Activated T-cell treated with anti-CD3 and anti-CD28 coated beads for 1 hour (primary cell): ENCODE results near the gene TNS3.

Source experiments
- DNase-seq: peaks from one replicate; pipeline ENCODE4 v3.0.0-alpha.2; 2020; ENCODE audit warnings: low read depth

Gene TNS3

DNA sequence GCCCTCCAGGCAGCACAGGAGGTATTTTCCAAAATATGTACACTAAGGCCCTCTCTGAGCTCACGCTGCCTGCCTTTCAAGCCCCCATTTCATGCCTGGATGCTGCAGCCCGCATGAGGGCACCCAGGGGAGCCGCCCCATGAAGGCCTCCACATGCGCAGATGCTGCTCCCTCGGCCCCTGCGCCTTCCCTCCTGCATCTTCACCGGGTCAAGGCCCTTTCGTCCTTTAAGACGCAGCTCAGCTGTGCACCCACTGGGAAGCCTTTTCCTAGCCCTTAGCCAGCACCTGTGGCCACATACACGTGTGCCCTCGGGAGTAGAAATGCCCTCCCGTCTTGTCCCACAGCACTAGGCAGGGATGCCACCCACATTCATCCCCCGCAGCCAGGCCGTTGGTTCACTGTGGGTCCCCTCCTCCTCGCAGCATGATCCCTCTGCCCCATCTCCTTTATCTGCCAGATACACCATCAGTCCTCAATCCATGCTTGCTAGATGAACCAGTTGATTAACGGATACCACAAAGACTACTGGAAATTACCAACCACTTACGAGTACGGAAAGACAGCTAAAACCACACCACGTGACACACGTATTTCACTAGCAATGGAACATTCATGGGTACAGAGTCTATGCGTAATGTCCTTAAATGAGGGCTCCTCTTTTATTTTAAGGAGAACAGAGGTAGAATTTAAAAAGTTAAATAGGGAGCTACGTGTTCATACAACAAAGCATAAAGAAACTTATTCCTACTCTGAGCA lies 278.0 kb downstream of the TNS3 start:
- no peak for DNase-seq

DNA sequence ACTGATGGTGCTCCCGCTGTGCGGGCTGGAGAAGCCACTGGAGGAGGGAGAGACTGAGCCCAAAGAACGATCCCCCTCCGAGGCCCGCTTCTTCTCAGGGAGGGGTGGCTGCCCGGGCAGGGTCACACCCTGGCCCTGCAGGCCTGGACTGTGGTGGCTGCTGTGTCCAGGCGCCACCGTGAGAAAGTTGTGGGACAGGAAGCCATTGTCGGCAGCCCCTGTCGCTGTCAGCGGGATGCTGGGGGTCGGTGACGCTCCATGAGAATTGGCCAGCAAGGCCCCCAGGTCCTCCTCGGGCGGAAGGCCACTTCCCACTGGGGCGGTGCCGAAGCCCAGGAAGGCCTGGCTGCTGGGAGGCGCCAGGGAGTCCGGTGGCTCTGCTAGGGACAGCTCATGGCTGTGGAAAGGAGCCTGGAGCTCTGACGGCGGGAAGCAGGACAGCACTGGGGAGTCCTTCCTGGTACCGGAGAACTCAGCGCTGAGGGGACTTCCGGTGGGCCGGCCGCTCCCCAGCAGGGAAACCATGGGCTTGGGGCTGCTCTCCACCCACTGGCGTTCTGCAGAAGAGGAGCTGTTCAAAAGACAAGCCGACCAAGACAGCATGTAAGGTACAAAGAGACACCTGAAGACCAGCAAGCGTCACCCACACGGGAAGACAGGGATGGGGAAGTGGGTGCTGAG lies 278.8 kb downstream of the TNS3 start:
- DNase-seq, result no peak

DNA sequence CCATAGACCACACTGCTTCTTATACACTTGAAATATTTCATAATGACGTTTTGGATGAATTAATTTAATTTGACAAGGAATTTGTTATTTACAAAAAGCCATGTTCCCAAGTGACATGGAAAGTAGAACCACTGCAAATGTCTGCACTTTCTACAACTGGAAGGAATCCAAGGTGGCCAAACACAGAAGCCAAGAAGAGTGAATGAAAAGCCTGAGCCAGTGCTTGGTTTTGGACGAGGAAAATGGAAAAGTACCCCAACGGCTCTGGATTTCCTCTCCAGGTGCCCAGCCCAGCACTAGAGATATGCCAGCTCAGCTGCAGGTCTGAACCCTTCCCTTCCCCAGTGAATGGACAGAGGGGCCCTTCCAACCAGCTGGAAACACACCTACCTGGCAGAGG lies 279.4 kb downstream of the TNS3 start:
- no peak for DNase-seq

DNA sequence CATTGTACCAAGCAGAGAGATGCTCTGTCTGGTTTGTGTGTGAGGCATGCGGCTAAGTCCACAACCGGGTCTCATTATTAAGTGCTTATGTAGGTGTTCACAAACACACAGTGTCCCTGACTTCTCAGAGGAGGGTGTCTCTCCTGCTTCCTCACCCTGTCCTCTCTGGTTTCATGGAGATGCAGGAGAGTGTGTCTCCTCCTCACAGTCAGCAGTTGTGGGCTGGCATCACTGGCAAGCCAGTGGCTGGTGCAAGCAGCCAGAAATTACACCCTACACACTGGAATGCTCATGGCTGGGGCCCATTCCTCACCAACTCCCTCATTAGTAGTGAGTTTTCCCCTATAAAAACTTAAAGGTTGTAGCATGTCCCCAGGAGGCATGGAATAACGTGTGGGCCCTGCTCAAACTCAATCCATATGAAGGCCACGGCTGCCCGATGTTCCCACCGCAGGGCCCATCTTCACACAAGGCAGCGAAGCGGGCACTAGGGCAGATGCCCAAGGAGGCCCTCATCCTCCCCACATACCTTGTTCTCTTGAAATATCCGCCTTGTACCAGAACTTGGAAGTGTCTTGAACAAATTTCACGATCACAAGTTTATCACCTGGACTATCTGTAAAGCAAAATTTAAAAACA lies 280.1 kb downstream of the TNS3 start:
- DNase-seq, result no peak

DNA sequence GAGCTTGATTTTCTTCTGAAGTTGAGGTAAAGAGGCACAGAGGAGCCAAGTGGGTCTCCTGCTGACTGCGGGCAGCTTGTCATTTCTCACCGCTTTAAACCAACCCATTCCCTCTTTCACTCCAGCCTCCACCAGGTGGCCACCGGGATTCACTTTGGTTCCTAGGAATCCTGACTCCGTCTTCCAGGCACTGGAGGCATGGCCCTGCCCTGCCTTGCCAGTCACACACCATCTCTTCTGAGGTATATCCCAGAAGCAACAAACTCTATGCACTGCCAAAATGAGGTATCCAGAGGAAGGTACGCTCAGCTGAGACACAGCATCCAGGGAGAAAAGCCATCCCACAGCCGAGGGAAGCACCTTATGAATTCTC lies 280.8 kb downstream of the TNS3 start:
- DNase-seq, result no peak

DNA sequence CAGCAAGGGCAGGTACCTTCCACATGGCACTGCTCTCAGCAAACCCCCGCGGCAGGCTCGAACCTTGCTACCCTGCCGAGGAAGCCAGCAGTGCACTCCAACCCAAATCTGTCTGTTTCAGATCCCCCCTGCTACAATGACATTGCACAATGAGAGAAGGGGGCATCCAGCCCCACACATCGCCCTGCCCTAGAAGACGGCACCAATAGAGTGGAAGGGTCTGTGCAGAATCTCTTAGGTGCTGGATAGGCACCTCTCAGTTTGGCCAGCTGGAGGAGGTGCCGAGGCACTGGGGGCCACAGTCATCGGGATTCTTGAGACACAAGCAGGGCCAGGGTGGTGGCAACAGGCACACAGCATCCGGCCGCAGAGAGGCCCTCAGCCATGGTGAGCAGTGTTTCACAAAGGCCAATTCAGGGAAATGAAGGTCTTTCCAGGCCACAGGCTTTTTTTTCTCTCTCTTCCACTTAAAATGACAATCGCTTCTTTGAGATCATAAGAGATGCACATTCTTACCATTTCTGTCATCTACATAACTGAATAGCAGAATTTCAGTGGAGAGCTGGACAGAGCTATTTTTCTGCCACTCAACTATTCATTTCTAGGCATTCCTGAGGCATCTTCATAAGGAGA lies 281.3 kb downstream of the TNS3 start:
- no peak for DNase-seq

DNA sequence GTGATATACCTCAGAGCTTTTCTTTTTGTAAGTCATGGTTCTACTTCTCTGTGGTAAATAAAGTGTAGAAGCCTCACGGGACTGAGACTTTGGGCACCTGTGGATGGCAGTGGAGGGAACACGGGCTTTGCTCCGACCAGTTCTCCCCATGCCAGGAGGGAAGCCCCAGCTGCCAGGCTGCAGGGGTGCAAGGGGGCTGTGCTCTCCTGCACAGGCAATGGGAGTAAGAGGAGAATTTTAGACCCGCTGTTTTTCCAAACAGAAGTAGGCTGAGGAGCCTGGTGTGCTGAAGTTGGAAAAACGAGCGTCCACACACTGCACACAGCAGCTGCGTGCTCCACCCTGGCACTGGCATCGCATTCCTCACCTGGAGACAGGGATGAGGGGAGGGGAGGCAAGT lies 282.4 kb downstream of the TNS3 start:
- no peak for DNase-seq

DNA sequence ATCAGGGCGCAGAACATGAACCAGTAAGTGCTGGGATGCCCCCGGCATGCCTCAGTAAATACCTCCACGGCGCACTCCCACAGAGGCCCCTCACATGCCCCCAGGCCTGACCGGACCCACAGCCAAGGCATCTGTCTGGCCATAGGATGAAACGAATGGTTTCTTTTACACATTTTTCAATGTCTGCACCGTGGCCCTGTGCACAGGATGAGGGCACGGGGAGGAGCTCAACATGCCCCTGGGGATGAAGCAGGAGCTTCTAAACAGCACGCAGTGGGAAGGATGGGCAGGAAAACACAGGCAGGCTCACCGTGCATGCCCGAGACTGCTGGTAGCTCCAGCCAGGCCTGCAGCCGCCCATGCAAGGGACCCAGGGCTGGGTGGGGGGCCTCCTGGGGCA lies 283.3 kb downstream of the TNS3 start:
- no peak for DNase-seq

DNA sequence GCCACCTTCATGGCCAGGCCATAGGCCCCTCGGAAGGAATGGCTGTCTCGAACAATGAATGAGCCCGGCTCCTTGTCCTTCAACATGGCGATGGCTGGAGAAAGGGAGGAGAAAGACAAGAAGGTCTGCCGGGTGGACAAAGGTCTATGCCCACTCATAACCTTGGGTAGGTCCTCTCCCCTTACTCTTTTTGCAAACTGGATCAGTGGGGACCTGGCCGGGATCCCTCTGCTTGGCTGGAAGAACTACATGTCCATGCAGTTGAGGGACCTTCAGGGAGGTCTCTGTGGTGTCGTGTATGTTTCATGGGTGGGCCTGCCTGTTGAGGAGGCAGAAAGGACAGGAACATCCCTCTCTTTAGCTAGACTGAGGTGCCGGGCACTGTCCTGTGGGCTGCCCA lies 284.8 kb downstream of the TNS3 start:
- DNase-seq, result no peak

DNA sequence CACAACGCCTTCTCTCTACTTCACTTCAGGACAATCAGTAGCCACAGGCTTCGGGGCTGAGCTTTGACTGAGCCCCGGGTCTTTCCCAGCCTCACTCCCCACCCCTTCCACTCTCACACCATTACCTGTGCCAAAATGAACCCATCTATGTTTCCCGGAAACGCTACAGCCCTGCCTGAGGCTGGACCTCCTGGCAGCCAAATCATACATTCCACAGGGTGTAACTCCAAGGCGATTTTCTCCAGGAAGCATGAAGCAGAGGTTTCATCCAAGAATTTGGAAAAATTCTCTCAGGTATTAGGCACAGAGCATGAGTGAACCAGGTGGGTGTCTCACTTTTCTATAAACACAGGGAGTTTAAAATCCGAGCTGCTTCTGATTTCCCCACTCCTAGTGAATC lies 286.3 kb downstream of the TNS3 start:
- DNase-seq, result no peak

DNA sequence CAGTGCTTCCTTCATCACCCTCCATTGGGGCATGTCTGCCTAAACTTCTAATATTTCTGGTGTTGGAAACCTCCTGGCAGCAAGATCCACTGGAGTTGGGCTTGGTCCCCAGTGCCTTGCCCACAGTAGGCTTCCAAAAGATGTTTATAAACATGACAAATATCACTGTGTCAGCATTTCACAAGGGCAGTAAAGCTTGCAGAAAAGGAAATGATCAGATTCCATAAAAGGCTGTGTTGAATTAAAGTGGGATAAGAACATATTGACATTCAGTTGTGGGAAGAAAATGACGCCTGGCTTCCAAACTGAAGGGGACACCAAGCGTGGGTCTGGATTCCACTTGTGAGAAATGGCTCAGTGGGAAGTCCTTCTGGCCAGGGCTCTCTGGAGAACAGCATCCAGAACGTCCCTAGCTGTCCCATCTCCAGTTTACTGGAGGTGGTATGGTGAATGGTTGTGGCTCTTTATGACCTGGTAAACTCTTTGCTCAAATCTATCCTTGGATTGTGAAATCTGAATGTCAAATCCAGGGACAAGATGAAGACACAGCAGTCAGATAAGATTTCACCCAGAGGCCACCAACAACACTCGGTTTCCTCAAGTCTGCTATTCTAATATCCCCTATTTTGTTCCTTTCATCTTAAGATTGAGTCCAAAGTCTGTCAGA lies 287.2 kb downstream of the TNS3 start:
- DNase-seq, result no peak

DNA sequence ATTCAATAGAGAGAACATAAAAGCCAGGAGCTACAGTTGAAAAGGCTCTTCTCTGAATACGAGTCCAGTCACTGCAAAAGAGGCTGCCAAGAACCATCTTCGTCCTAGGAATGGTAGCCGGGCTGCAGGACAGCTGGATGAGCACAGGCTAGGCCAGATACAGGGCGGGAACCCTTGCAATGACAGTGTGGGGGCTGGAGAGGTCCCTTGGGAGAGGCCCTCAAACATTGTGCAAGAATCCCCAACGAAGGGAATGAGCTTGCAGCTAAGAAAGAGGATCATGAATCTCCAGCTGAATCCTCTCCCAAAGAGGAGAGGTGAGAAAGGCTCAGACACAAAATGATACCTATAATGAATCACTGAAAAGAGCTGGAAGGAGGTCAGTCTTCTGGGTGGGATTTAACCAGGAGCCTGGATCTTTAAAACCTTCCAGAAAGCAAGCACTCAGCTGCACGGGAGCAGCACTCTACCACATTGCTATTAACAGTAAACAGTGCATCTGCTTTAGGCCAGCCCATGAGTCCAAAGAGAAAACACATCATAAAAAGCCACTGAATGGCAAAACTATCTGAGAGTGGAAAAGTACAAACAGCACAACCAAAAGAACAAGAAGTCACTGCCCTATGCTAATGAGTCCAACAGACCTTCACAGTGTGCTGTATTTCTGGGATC lies 287.9 kb downstream of the TNS3 start:
- DNase-seq, result no peak

DNA sequence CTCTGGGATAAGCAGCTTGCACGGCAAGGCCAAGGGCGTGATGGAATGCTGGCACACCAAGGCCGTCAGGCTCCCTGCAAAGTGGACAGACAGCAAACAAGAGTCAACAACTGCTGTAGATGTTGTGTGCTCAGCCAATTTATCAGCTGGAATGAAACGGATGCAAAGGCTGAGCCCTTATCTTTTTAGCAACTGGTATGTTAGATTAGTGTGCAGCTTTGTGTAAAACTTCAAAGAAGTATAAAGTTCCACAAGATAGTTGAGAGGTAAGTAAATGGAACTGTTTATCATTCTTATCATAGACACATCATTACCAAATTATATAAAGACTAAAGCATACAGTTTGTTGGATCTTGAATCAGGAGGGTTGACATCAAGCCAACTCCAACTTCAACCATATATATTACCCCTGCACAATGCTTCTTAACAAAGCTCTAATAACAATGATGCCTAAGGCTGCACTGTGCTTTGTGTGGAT lies 289.0 kb downstream of the TNS3 start:
- no peak for DNase-seq

DNA sequence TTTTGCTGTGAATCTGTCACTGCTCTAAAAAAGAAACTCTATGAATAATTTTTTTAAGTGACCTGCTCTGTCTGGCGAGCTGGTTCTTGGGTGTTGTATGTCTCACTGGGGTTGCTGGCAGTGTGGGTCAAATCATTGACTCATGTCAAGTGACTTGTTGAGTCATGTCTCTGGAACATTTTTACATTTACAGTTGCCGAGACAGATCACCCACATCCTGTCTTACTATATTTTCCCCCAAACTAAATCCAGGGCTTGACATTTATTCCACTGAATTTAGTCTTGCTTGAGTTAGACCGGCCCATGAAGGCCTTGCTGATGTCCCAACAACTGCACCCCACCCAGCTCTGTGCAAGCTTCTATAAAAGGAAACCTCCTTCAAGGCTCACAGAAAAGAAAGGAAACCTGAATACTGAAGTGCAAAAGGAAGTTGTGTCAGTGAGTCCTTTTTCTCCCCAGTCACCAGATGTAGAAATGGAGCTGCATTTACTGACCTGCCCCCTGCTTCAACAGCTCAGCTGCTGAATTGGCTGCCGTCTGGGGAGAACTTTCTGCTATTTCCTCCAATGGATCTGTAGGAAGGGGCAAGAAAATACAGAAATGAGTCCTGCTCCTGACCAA lies 290.3 kb downstream of the TNS3 start:
- DNase-seq, result no peak

DNA sequence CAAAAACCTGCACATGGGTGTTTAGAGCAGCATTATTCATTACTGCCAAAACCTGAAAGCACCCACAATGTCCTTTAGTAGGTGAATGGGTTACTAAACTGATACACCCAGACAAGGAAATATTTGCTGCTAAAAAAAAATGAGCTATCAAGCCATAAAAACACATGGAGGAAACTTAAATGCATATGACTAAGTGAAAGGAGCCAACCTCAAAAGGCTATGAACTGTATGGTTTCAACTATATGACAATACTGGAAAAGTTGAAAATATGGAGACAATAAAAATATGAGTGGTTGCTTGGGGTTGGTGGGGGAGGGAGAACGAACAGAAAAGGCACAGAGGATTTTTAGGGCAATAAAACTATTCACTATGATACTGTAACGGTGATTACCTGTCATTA lies 291.0 kb downstream of the TNS3 start:
- no peak for DNase-seq

DNA sequence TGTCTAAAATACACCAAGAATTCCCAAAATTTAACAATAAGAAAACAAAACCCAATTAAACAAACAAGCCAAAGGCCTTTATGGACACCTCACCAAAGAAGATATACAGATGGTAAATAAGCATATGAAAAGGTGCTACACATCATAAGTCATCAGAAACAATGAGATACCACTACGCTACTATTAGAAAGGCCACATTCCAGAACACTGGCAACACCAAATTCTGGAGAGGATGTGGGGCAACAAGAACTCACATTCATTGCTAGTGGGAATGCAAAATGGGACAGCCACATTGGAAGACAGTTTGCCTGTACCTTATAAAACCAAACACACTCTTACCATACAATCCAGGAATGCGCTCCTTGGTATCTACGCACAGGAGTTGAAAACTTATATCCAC lies 291.4 kb downstream of the TNS3 start:
- DNase-seq, result no peak

DNA sequence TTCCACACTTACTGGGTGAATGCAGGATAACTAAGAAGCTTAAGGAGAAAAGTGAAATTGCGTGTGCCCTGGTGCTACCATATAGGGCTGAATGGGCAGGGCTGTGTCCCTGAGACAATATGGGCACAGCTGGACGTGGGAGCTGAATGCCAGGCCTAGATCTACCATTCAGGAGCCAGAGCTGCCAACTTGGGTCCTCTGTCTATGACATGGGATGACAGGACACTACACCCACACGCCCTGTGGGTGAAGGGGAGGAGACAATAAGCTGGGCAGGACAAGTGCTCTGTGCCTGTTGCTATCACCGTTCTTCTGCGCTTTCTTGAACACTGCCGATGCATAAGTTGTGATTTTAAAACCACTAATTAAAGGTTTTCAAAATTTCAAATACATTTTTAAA lies 293.9 kb downstream of the TNS3 start:
- DNase-seq, result no peak

DNA sequence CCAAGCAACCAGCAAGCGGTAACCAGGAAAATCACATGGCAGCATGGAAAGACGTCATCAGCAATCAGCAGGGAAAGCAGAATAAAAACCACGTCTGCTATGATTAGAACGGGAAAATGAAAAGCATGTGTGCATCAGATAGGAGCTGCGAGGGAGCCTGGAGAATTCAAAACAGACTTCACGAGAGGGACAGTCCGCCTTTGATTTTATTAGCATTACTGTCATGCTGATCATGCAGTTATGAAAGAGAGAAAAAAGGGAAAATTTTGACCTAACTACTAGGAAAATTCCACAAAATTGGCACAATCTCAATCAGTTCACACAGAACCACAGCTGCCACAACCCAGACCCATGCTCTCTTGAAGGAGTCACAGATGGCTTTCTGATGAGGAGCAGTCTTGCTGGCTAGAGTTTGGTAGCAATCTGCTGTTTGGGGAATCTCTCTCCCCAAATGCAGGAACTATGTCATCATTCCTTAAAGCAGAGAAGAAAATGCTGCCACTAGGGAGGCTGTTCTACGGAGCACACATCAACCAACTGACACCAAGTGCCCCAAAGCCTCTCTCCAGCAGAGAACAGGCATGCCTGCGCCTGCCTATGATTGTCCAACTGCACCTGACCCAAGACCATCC lies 295.9 kb downstream of the TNS3 start:
- DNase-seq, result no peak

DNA sequence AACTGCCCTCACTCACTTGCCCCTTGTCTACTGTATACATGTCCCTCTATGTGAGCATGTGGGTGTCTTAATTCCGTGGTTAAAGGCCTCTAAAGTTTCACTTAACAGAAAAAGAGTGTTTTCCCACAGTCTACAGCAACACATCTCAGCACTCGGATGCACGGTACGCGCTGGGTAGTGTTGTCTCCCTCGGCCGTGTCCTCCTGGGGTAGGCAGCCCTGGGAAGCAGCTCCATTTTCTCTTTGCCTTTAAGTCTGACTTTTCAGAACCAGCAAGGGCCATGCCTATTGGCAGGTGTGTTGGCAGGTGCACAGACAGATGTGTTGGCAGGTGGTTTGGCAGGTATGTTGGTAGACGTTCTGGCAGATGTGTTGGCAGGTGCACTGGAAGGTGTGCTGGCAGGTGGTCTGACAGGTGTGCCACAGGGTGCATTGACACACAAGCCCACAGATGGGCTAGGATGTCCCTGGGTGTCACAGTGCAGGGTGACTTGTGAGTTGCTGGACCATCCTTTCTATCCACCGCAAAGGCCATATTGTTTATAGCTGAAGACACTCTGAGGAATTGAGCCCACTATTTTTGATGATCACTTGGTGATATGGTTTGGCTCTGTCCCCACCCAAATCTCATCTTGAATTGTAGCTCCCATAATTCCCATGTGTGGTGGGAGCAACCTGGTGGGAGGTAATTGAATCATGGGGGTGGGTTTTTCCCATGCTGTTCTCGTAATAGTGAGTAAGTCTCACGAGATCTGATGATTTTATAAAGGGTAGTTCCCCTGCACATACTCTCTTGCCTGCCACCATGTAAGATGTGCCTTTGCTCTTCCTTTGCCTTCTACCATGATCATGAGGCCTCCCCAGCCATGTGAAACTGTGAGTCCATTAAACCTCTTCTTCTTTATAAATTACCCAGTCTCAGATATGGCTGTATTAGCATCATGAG lies 296.9 kb downstream of the TNS3 start:
- no peak for DNase-seq
